BJ (cell line): Measurements from ENCODE around the gene GIMAP4. TPM values are rescaled to one million over a fixed set of nuclear protein-coding genes. Genes with fewer than 3 reads are reported as not detected.

Source experiments
- CTCF ChIA-PET: fragments of 350-600 bp; formaldehyde crosslinking; extraction: SDS; loops from one replicate; lab custom pipeline; 2021; ENCODE audit warnings: antibody characterized with exemption, inconsistent platforms; lab: Yijun Ruan, JAX
- POLR2A ChIA-PET: fragments of 300-600 bp; sonication (Branson Sonifier 250); formaldehyde crosslinking; extraction: SDS; loops from one replicate; lab custom pipeline; 2021; ENCODE audit warnings: antibody characterized with exemption; lab: Charles Lee
- DNase-seq: peaks from one replicate; pipeline ENCODE4 v3.0.0-alpha.2; 2011; ENCODE audit warnings: low read depth
- H3K27me3 ChIP-seq: 2 replicates; pipeline ENCODE4 v1.6.0; 2011; ENCODE audit warnings: low read length; ENCODE audit not compliant: control insufficient read depth, insufficient read depth
- H3K36me3 ChIP-seq: 2 replicates; pipeline ENCODE4 v1.5.1; 2011; ENCODE audit warnings: low read length; ENCODE audit not compliant: control insufficient read depth, insufficient read depth
- H3K4me3 ChIP-seq: 2 replicates; pipeline ENCODE4 v1.5.1; 2011; ENCODE audit warnings: low read depth, mild to moderate bottlenecking, control low read depth, low read length
- polyA plus RNA-seq: library from polyadenylated mRNA; depleted of rRNA; stranded (reverse); fragments of >200 nt; gene quantifications from 2 replicates; pipeline ENCODE4 v1.2.3, GENCODE V29; 2011; rRNA removed
- TF ChIP-seq, protein P1 (sequence below): IDR thresholded peaks from 2 replicates; pipeline ENCODE4 v1.5.1; 2011; ENCODE audit warnings: low read depth, mild to moderate bottlenecking, control low read depth, inconsistent platforms, low read length, moderate library complexity; ENCODE audit not compliant: insufficient read depth

The GIMAP4 gene
- polyA plus RNA-seq, 1 experiment: not detected

- ChIA-PET CTCF (no interaction called here), POLR2A (no interaction called here)
- no peak for DNase-seq
- H3K27me3 ChIP-seq: no peaks in the 10 kb centered on the region
- TF ChIP-seq, protein P1, sequence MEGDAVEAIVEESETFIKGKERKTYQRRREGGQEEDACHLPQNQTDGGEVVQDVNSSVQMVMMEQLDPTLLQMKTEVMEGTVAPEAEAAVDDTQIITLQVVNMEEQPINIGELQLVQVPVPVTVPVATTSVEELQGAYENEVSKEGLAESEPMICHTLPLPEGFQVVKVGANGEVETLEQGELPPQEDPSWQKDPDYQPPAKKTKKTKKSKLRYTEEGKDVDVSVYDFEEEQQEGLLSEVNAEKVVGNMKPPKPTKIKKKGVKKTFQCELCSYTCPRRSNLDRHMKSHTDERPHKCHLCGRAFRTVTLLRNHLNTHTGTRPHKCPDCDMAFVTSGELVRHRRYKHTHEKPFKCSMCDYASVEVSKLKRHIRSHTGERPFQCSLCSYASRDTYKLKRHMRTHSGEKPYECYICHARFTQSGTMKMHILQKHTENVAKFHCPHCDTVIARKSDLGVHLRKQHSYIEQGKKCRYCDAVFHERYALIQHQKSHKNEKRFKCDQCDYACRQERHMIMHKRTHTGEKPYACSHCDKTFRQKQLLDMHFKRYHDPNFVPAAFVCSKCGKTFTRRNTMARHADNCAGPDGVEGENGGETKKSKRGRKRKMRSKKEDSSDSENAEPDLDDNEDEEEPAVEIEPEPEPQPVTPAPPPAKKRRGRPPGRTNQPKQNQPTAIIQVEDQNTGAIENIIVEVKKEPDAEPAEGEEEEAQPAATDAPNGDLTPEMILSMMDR: no peak
- no peaks in the 10 kb centered on the region for H3K36me3 ChIP-seq
- H3K4me3 ChIP-seq: no peak overlapping the region
Observed at GRCh38 chr7:150620061-150620460, 52.9 kb downstream of the GIMAP4 start.

GRCh38 chr7:150620617-150621371 is 53.6 kb downstream of the GIMAP4 start:
- H3K27me3 ChIP-seq: no peaks in the 10 kb centered on the region
- ChIA-PET POLR2A (no interaction called here), CTCF (no interaction called here)
- DNase-seq: no peak
- TF ChIP-seq, protein P1: no peak
- no peak overlapping the region for H3K4me3 ChIP-seq
- no peaks in the 10 kb centered on the region for H3K36me3 ChIP-seq

DNA sequence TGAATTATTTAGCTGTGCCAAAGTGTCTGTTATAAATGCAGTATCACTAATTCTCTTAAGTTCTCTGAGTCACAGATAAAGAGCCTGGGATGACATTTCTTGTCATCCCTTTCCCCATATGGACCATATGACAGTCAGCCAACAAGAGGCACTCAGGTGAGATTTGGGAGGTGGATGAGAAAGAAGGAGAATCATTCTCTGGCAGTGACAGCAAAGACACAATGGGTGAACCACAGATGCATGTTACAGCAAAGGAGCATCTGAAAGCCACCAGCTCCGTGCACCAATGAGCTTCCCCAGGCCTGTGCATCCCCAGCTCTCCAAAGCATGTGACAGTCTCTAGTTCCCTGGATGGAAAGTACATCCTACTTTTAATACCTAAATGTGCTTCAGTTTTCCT is 54.2 kb downstream of the GIMAP4 start:
- DNase-seq: no peak
- Histone ChIP-seq H3K36me3 (no peaks in the 10 kb centered on the region), H3K27me3 (no peaks in the 10 kb centered on the region), H3K4me3 (no peak overlapping the region)
- TF ChIP-seq, protein P1: no peak
- ChIA-PET CTCF (no interaction called here), POLR2A (no interaction called here)

Other genes starting within 250 kb of the GIMAP4 start
- gene LRRC61, start 244.0 kb upstream of the GIMAP4 start, polyA plus RNA-seq: 0.56 and 0.85 TPM in 2 replicates
- 0.60 and 0.91 TPM in 2 replicates for gene ACTR3C, start 243.8 kb upstream of the GIMAP4 start, polyA plus RNA-seq
- 6.3 and 7.2 TPM in 2 replicates for gene RARRES2, start 225.8 kb upstream of the GIMAP4 start, polyA plus RNA-seq
- 41.3 and 65.7 TPM in 2 replicates for gene REPIN1, start 198.6 kb upstream of the GIMAP4 start, polyA plus RNA-seq
- 1.6 and 2.1 TPM in 2 replicates for gene ZNF775, start 188.1 kb upstream of the GIMAP4 start, polyA plus RNA-seq
- not detected in 2 replicates for gene GIMAP8, start 116.8 kb upstream of the GIMAP4 start, polyA plus RNA-seq
- not detected in 2 replicates for gene GIMAP7, start 52.5 kb upstream of the GIMAP4 start, polyA plus RNA-seq
- gene GIMAP6, start 65.0 kb downstream of the GIMAP4 start, polyA plus RNA-seq: not detected in 2 replicates
- gene GIMAP2, start 118.3 kb downstream of the GIMAP4 start, polyA plus RNA-seq: 0.05 and 0.13 TPM in 2 replicates
- gene GIMAP1, start 149.2 kb downstream of the GIMAP4 start, polyA plus RNA-seq: not detected in 2 replicates
- not detected in 2 replicates for gene GIMAP5, start 170.0 kb downstream of the GIMAP4 start, polyA plus RNA-seq
- gene TMEM176B, start 233.0 kb downstream of the GIMAP4 start, polyA plus RNA-seq: not detected in 2 replicates
- gene TMEM176A, start 233.4 kb downstream of the GIMAP4 start, polyA plus RNA-seq: not detected in 2 replicates